ENCODE results near the gene LSAMP. TPM values are rescaled to one million over a fixed set of nuclear protein-coding genes. Genes with fewer than 3 reads are reported as not detected.

LSAMP gene
- polyA plus RNA-seq, 1 experiment: 2.7 TPM

- ChIA-PET CTCF (interaction anchor here (1.1 to 1.6 kb wide), 2 partner anchors 13 to 19 kb away, joined by 3 read pairs; no protein-coding TSS in a partner anchor), POLR2A (no interaction called here)
- H3K36me3 ChIP-seq (ENCODE audit: control insufficient read depth, insufficient read depth, low read length): no peaks in the 10 kb centered on the region
- no peak overlapping the region for H3K4me3 ChIP-seq (ENCODE audit: low read depth, low read length)
- no peak for TF ChIP-seq CTCF (IDR thresholded peaks at IDR 0.05; ENCODE audit: insufficient read depth, low read depth, low read length)
- DNase-seq (ENCODE audit: low read depth): no peak
- no peaks in the 10 kb centered on the region for H3K27me3 ChIP-seq (ENCODE audit: control insufficient read depth, insufficient read depth, low read length)
Observed at GRCh38 chr3:115862099-115862498, 583.2 kb downstream of the LSAMP start.

GRCh38 chr3:115861166-115861733 is 584.0 kb downstream of the LSAMP start:
- CTCF ChIA-PET: interaction anchor here (1.1 to 1.6 kb wide), 2 partner anchors 12 to 18 kb away, joined by 3 read pairs; no protein-coding TSS in a partner anchor
- no peak for TF ChIP-seq CTCF (IDR thresholded peaks at IDR 0.05; ENCODE audit: insufficient read depth, low read depth, low read length)
- DNase-seq (ENCODE audit: low read depth): no peak
- POLR2A ChIA-PET: no interaction called here
- Histone ChIP-seq H3K27me3 (ENCODE audit: control insufficient read depth, insufficient read depth, low read length) (no peaks in the 10 kb centered on the region), H3K36me3 (ENCODE audit: control insufficient read depth, insufficient read depth, low read length) (no peaks in the 10 kb centered on the region), H3K4me3 (ENCODE audit: low read depth, low read length) (no peak overlapping the region)

DNA sequence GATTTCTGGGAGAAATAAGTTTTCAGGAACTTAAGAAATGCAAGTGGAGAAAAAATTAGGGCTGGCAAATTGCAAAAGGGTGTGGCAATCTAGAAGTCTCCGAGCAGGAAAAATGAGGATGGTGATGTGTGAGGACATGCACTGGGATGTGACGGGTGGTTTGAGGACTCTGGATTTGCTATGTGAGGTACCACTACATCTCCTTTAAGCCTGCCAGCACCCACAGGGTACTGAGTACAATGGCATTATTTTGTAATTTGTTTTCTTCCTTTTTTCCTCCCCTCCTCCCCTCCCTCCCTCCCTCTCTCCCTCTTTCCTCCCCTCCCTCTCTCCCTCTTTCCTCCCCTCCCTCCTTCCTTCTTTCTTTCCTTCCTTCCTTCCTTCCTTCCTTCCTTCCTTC is 584.5 kb downstream of the LSAMP start:
- no peaks in the 10 kb centered on the region for H3K36me3 ChIP-seq (ENCODE audit: control insufficient read depth, insufficient read depth, low read length)
- ChIA-PET CTCF (interaction anchor here (1.5 kb wide), 1 partner anchor 24 kb away, joined by 3 read pairs; no protein-coding TSS in a partner anchor), POLR2A (no interaction called here)
- TF ChIP-seq CTCF (IDR thresholded peaks at IDR 0.05; ENCODE audit: insufficient read depth, low read depth, low read length): no peak
- H3K4me3 ChIP-seq (ENCODE audit: low read depth, low read length): no peak overlapping the region
- no peaks in the 10 kb centered on the region for H3K27me3 ChIP-seq (ENCODE audit: control insufficient read depth, insufficient read depth, low read length)
- no peak for DNase-seq (ENCODE audit: low read depth)

GRCh38 chr3:115859002-115859807 is 586.1 kb downstream of the LSAMP start:
- DNase-seq (ENCODE audit: low read depth): no peak
- POLR2A ChIA-PET: no interaction called here
- TF ChIP-seq CTCF (IDR thresholded peaks at IDR 0.05; ENCODE audit: insufficient read depth, low read depth, low read length): no peak
- Histone ChIP-seq H3K36me3 (ENCODE audit: control insufficient read depth, insufficient read depth, low read length) (no peaks in the 10 kb centered on the region), H3K27me3 (ENCODE audit: control insufficient read depth, insufficient read depth, low read length) (no peaks in the 10 kb centered on the region), H3K4me3 (ENCODE audit: low read depth, low read length) (no peak overlapping the region)
- CTCF ChIA-PET: interaction anchor here (1.5 kb wide), 1 partner anchor 23 kb away, joined by 3 read pairs; no protein-coding TSS in a partner anchor

DNA sequence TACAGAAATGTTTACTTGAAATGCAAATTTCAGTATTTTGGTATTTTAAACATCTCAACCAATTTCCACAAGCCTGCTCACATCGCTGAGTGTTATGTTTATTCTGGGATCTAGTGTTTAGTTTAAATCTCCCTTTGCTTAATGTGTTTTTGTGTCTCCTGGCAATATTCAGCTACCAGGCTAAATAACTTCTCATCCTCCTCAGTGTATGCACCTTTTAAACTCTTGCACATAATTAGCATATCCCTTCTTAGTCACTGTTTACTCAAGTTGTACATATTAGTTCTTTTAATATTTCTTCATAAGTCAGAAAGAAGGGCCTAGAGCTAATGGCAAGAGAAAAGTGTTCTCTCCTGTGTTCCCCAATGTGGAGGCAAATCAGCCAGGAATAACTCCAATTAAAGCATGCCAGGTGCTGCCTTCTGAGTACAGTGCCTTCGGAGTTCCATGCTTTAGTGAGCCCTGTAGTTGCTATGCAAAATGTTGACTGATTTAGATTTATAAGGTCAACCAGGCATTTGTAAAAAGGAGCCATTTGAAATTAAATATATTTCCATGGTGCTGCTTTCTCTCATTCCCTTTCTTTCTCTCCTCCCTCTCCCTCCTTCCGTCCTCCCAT is 587.7 kb downstream of the LSAMP start:
- no peaks in the 10 kb centered on the region for H3K27me3 ChIP-seq (ENCODE audit: control insufficient read depth, insufficient read depth, low read length)
- ChIA-PET CTCF (interaction anchor here (2.6 kb wide), 1 partner anchor 21 kb away, joined by 8 read pairs; no protein-coding TSS in a partner anchor), POLR2A (no interaction called here)
- TF ChIP-seq CTCF (IDR thresholded peaks at IDR 0.05; ENCODE audit: insufficient read depth, low read depth, low read length): no peak
- no peak for DNase-seq (ENCODE audit: low read depth)
- no peaks in the 10 kb centered on the region for H3K36me3 ChIP-seq (ENCODE audit: control insufficient read depth, insufficient read depth, low read length)
- H3K4me3 ChIP-seq (ENCODE audit: low read depth, low read length): no peak overlapping the region
